PC-3 (cell line): Measurements from ENCODE around the gene ANKRD13C. TPM values are rescaled to one million over a fixed set of nuclear protein-coding genes. Genes with fewer than 3 reads are reported as not detected.
"Not testable (repeated sequence)": the region's sequence is repeated elsewhere in the genome, so short reads cannot be mapped to it uniquely, and the experiment has no call there.

Source experiments
- ATAC-seq: fragments of 200-7000 bp; cut with Tn5 transposase; 2 replicates; pipeline ENCODE4 v1.9.1; 2020; ENCODE audit warnings: mild to moderate bottlenecking, moderate library complexity
- BruUV-seq: library from RNA; stranded (reverse); fragments of 400-500 nt; replicated peaks from 2 replicates; lab custom pipeline; 2021; lab: Mats Ljungman, UMichigan
- CTCF ChIA-PET: fragments of 300-600 bp; sonication (Branson Sonifier 250); formaldehyde crosslinking; loops from one replicate; lab custom pipeline; 2022; ENCODE audit warnings: antibody characterized with exemption; lab: Charles Lee
- POLR2A ChIA-PET: fragments of 300-600 bp; sonication (Branson Sonifier 250); formaldehyde crosslinking; loops from one replicate; lab custom pipeline; 2022; ENCODE audit warnings: antibody characterized with exemption; ENCODE audit not compliant: unreplicated experiment; lab: Charles Lee
- DNase-seq: peaks from one replicate; pipeline ENCODE4 v3.0.0-alpha.2; 2015
- H2AFZ ChIP-seq: fragments of 300-600 bp; sonication (generic); 2 replicates; pipeline ENCODE4 v1.6.0; 2016; ENCODE audit warnings: antibody characterized with exemption, low read length
- H3F3A ChIP-seq: fragments of 300-600 bp; sonication (generic); one replicate; pipeline ENCODE4 v1.6.0; 2017; ENCODE audit warnings: antibody characterized with exemption, low read length, control low read depth, mild to moderate bottlenecking; ENCODE audit not compliant: unreplicated experiment
- H3K27ac ChIP-seq: fragments of 300-600 bp; sonication (generic); 2 replicates; pipeline ENCODE4 v1.5.1; 2016; ENCODE audit warnings: mild to moderate bottlenecking, low read length
- H3K27me3 ChIP-seq: fragments of 300-600 bp; sonication (generic); 2 replicates; pipeline ENCODE4 v1.6.1; 2016; ENCODE audit warnings: low read length, mixed read lengths
- H3K36me3 ChIP-seq: fragments of 300-600 bp; sonication (generic); 2 replicates; pipeline ENCODE4 v1.6.1; 2016; ENCODE audit warnings: low read depth, mixed run types, low read length, mixed read lengths
- H3K4me1 ChIP-seq: fragments of 300-600 bp; sonication (generic); 2 replicates; pipeline ENCODE4 v1.5.1; 2016; ENCODE audit warnings: low read length; ENCODE audit not compliant: insufficient read depth
- H3K4me2 ChIP-seq: fragments of 300-600 bp; sonication (generic); 2 replicates; pipeline ENCODE4 v1.6.0; 2016; ENCODE audit warnings: low read length
- H3K4me3 ChIP-seq: fragments of 300-600 bp; sonication (generic); 2 replicates; pipeline ENCODE4 v1.5.1; 2016; ENCODE audit warnings: mild to moderate bottlenecking, low read length, mixed read lengths
- H3K79me2 ChIP-seq: fragments of 300-600 bp; sonication (generic); 2 replicates; pipeline ENCODE4 v1.6.1; 2017; ENCODE audit warnings: low read length, mixed read lengths
- H3K9ac ChIP-seq: fragments of 300-600 bp; sonication (generic); 2 replicates; pipeline ENCODE4 v1.6.0; 2016; ENCODE audit warnings: mild to moderate bottlenecking, low read length
- H3K9me2 ChIP-seq: fragments of 300-600 bp; sonication (generic); replicated peaks from 2 replicates; pipeline ENCODE4 v1.6.1; 2016; ENCODE audit warnings: mixed run types, low read length, mixed read lengths
- H3K9me3 ChIP-seq: fragments of 300-600 bp; sonication (generic); 2 replicates; pipeline ENCODE4 v1.6.1; 2016; ENCODE audit warnings: low read length, mixed read lengths
- H4K20me1 ChIP-seq: fragments of 300-600 bp; sonication (generic); 2 replicates; pipeline ENCODE4 v1.6.1; 2016; ENCODE audit warnings: low read length, mixed read lengths
- CTCF ChIP-seq: fragments of 300-600 bp; sonication (generic); conservative IDR thresholded peaks from 2 replicates; pipeline ENCODE4 v1.5.1; 2017; ENCODE audit warnings: antibody characterized with exemption, low read depth, mild to moderate bottlenecking, low read length
- EZH2 ChIP-seq: fragments of 300-600 bp; sonication (generic); IDR thresholded peaks from one replicate; pipeline ENCODE4 v1.6.1; 2017; ENCODE audit warnings: antibody characterized with exemption, mild to moderate bottlenecking, low read length; ENCODE audit not compliant: unreplicated experiment
- EZH2phosphoT487 ChIP-seq: fragments of 300-600 bp; sonication (generic); IDR thresholded peaks from 2 replicates; pipeline ENCODE4 v1.6.1; 2018; ENCODE audit warnings: mild to moderate bottlenecking, antibody characterized with exemption, low read length, borderline replicate concordance
- intact Hi-C: fragments of 100-400 bp; cut with micrococcal nuclease; formaldehyde crosslinking; loops from 2 replicates; pipeline ENCODE4 v1.9.0; 2023
- total RNA-seq: library from RNA; depleted of rRNA; stranded (reverse); fragments of >200 nt; gene quantifications from 2 replicates; pipeline ENCODE4 v1.2.3, GENCODE V29; 2014

ANKRD13C gene
- total RNA-seq, 1 experiment from 2014 or later: 41.5 TPM

- Histone ChIP-seq H3K9me2 (no peaks in the 10 kb centered on the region), H2AFZ (no peak overlapping the region), H3K4me3 (no peak overlapping the region), H3K36me3 (no peaks in the 10 kb centered on the region), H3K27ac (no peak overlapping the region), H3K9me3 (no peaks in the 10 kb centered on the region), H4K20me1 (peaks cover 49% of the 10 kb centered on the region), H3K79me2 (peaks cover 98% of the 10 kb centered on the region), H3K4me2 (no peak overlapping the region), H3F3A (no peaks in the 10 kb centered on the region), H3K9ac (no peak overlapping the region), H3K4me1 (peaks cover 32% of the 10 kb centered on the region), H3K27me3 (no peaks in the 10 kb centered on the region)
- POLR2A ChIA-PET: interaction anchor here (0.8 to 1.2 kb wide), 2 partner anchors 63 to 149 kb away, joined by 3 to 7 read pairs; partner anchors contain the start of gene CTH
- CTCF ChIA-PET: no interaction called here
- no peak for DNase-seq
- no peak for ATAC-seq
- TF ChIP-seq EZH2 (no peak), CTCF (no peak), EZH2phosphoT487 (no peak)
- intact Hi-C loops: no loop called here
- no TSS peak for BruUV-seq
These were observed 5.9 kb downstream of the ANKRD13C start for GRCh38 chr1:70348399-70349165.

DNA sequence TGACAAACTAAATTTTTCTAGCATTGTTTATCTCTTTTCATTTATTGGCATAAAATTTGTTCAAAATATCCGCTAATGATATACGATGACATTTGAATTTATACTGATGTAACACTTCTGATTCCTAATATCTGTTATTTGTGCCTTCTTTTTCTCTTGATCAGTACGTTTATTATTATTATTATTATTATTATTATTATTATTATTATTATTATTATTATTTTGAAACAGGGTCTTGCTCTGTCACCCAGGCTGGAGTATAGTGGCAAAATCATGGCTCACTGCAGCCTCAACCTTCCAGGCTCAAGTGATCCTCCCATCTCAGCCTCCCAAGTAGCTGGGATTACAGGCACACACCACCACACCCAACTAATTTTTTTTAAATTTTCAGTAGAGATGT is 14.9 kb downstream of the ANKRD13C start:
- ATAC-seq, intact Hi-C loops: not testable (repeated sequence)
- peaks cover 81% of the 10 kb centered on the region for H3K79me2 ChIP-seq

GRCh38 chr1:70336050-70336449 is 18.5 kb downstream of the ANKRD13C start:
- ChIA-PET POLR2A (no interaction called here), CTCF (no interaction called here)
- no peaks in the 10 kb centered on the region for H3K9me2 ChIP-seq
- TF ChIP-seq CTCF (no peak), EZH2phosphoT487 (no peak), EZH2 (no peak)
- H3K9ac ChIP-seq: no peak overlapping the region
- H3F3A ChIP-seq: no peaks in the 10 kb centered on the region
- no TSS peak for BruUV-seq
- H3K4me1 ChIP-seq: peaks cover 27% of the 10 kb centered on the region
- no peaks in the 10 kb centered on the region for H3K36me3 ChIP-seq
- H3K9me3 ChIP-seq: no peaks in the 10 kb centered on the region
- peaks cover 77% of the 10 kb centered on the region for H3K79me2 ChIP-seq
- no peak overlapping the region for H3K4me3 ChIP-seq
- H3K27ac ChIP-seq: no peak overlapping the region
- no peak for ATAC-seq
- no peak overlapping the region for H2AFZ ChIP-seq
- peaks cover 27% of the 10 kb centered on the region for H4K20me1 ChIP-seq
- no peak for DNase-seq
- intact Hi-C loops: no loop called here
- H3K4me2 ChIP-seq: no peak overlapping the region
- H3K27me3 ChIP-seq: no peaks in the 10 kb centered on the region

More for the DNA sequence above, 14.9 kb downstream of the ANKRD13C start:
- H3K27me3 ChIP-seq, H3K4me2 ChIP-seq, H2AFZ ChIP-seq, H3K36me3 ChIP-seq, H3K27ac ChIP-seq, CTCF ChIA-PET, BruUV-seq, POLR2A ChIA-PET, H3K4me1 ChIP-seq, H3F3A ChIP-seq, H4K20me1 ChIP-seq, DNase-seq, H3K9me3 ChIP-seq, H3K9ac ChIP-seq, H3K4me3 ChIP-seq, H3K9me2 ChIP-seq: not testable (repeated sequence)
